H9 (cell line): Measurements from ENCODE around the gene PBX1. TPM values are rescaled to one million over a fixed set of nuclear protein-coding genes. Genes with fewer than 3 reads are reported as not detected.

Experiments
- DNase-seq: peaks from one replicate; pipeline ENCODE4 v3.0.0-alpha.2; 2017
- H2AFZ ChIP-seq: one replicate; pipeline ENCODE4 v1.6.1; 2013; ENCODE audit warnings: mild to moderate bottlenecking, low read length, control low read depth, moderate library complexity
- H2AK5ac ChIP-seq: 2 replicates; pipeline ENCODE4 v1.6.1; 2013; ENCODE audit warnings: low read length, control low read depth, mixed read lengths; ENCODE audit not compliant: insufficient read length
- H2BK120ac ChIP-seq: one replicate; pipeline ENCODE4 v1.6.1; 2013; ENCODE audit warnings: low read depth, mild to moderate bottlenecking, low read length, control low read depth, inconsistent platforms; ENCODE audit not compliant: poor library complexity, severe bottlenecking
- H2BK12ac ChIP-seq: 2 replicates; pipeline ENCODE4 v1.6.1; 2013; ENCODE audit warnings: low read length, control low read depth, mixed read lengths, low read depth; ENCODE audit not compliant: insufficient read length
- H2BK15ac ChIP-seq: 2 replicates; pipeline ENCODE4 v1.6.1; 2013; ENCODE audit warnings: low read depth, low read length, control low read depth
- H2BK20ac ChIP-seq: one replicate; pipeline ENCODE4 v1.6.1; 2013; ENCODE audit warnings: low read depth, mild to moderate bottlenecking, low read length, control low read depth, inconsistent platforms; ENCODE audit not compliant: poor library complexity, severe bottlenecking
- H2BK5ac ChIP-seq: 2 replicates; pipeline ENCODE4 v1.6.1; 2013; ENCODE audit warnings: low read length, control low read depth, mixed read lengths; ENCODE audit not compliant: insufficient read length
- H3K14ac ChIP-seq: 2 replicates; pipeline ENCODE4 v1.6.1; 2013; ENCODE audit warnings: low read length, control low read depth; ENCODE audit not compliant: insufficient read depth
- H3K18ac ChIP-seq: 2 replicates; pipeline ENCODE4 v1.6.1; 2013; ENCODE audit warnings: low read depth, mild to moderate bottlenecking, mixed read lengths, low read length, control low read depth; ENCODE audit not compliant: insufficient read length
- H3K23ac ChIP-seq: 2 replicates; pipeline ENCODE4 v1.6.1; 2013; ENCODE audit warnings: low read length, control low read depth, mixed read lengths, low read depth; ENCODE audit not compliant: insufficient read length
- H3K23me2 ChIP-seq: 2 replicates; pipeline ENCODE4 v1.6.1; 2013; ENCODE audit warnings: low read depth, mild to moderate bottlenecking, mixed read lengths, low read length, control low read depth; ENCODE audit not compliant: insufficient read length, poor library complexity, severe bottlenecking
- H3K27ac ChIP-seq: 2 replicates; pipeline ENCODE4 v1.5.1; 2013; ENCODE audit warnings: low read length, control low read depth, mixed read lengths, low read depth; ENCODE audit not compliant: insufficient read length
- H3K27me3 ChIP-seq: 2 replicates; pipeline ENCODE4 v1.6.1; 2013; ENCODE audit warnings: low read length, control low read depth, inconsistent platforms; ENCODE audit not compliant: insufficient read depth
- H3K4ac ChIP-seq: 2 replicates; pipeline ENCODE4 v1.6.1; 2013; ENCODE audit warnings: low read depth, mild to moderate bottlenecking, control low read depth, inconsistent platforms, low read length, moderate library complexity
- H3K4me1 ChIP-seq: 2 replicates; pipeline ENCODE4 v1.6.1; 2013; ENCODE audit warnings: low read length, control low read depth, inconsistent platforms; ENCODE audit not compliant: insufficient read depth
- H3K4me2 ChIP-seq: 2 replicates; pipeline ENCODE4 v1.6.1; 2013; ENCODE audit warnings: low read length, control low read depth, mixed read lengths; ENCODE audit not compliant: insufficient read length, insufficient read depth
- H3K56ac ChIP-seq: 2 replicates; pipeline ENCODE4 v1.6.1; 2013; ENCODE audit warnings: low read depth, mild to moderate bottlenecking, mixed read lengths, low read length, control low read depth; ENCODE audit not compliant: insufficient read length
- H3K79me1 ChIP-seq: 2 replicates; pipeline ENCODE4 v1.6.1; 2013; ENCODE audit warnings: low read depth, mild to moderate bottlenecking, moderate library complexity, low read length, control low read depth, inconsistent platforms; ENCODE audit not compliant: insufficient read depth, poor library complexity, severe bottlenecking
- H3K79me2 ChIP-seq: 2 replicates; pipeline ENCODE4 v1.6.1; 2013; ENCODE audit warnings: low read length, control low read depth, inconsistent platforms; ENCODE audit not compliant: insufficient read depth
- H3K9ac ChIP-seq: 2 replicates; pipeline ENCODE4 v1.6.1; 2013; ENCODE audit warnings: low read length, control low read depth, mixed read lengths; ENCODE audit not compliant: insufficient read length; ENCODE audit errors: extremely low read depth
- H3K9me3 ChIP-seq: one replicate; pipeline ENCODE4 v1.6.1; 2013; ENCODE audit warnings: low read depth, low read length, inconsistent platforms; ENCODE audit not compliant: control insufficient read depth
- H3T11ph ChIP-seq: one replicate; pipeline ENCODE4 v1.6.1; 2013; ENCODE audit warnings: mild to moderate bottlenecking, low read length, control low read depth, inconsistent platforms
- H4K20me1 ChIP-seq: one replicate; pipeline ENCODE4 v1.6.1; 2013; ENCODE audit not compliant: control insufficient read depth, insufficient read length, insufficient read depth
- H4K5ac ChIP-seq: 2 replicates; pipeline ENCODE4 v1.6.1; 2013; ENCODE audit warnings: low read depth, mild to moderate bottlenecking, mixed read lengths, low read length, control low read depth; ENCODE audit not compliant: insufficient read length
- H4K8ac ChIP-seq: replicated peaks from 2 replicates; pipeline ENCODE4 v1.6.1; 2013; ENCODE audit warnings: low read length, control low read depth, mixed read lengths, low read depth; ENCODE audit not compliant: insufficient read length
- H4K91ac ChIP-seq: 2 replicates; pipeline ENCODE4 v1.6.1; 2013; ENCODE audit warnings: low read depth, mild to moderate bottlenecking, moderate library complexity, mixed read lengths, low read length, control low read depth; ENCODE audit not compliant: insufficient read length
- H3K27ac Mint-ChIP-seq, 3 experiments: 2 replicates in 2 of 3; 3 replicates in 1 of 3; pipeline ENCODE4 v1.8.0; 2020 to 2021; ENCODE audit warnings: mixed read lengths in 3 of 3, mild to moderate bottlenecking in 1 of 3, moderate library complexity in 1 of 3
- H3K27me3 Mint-ChIP-seq: 2 replicates; pipeline ENCODE4 v1.8.0; 2021; ENCODE audit warnings: low read depth, mild to moderate bottlenecking, moderate library complexity, mixed read lengths
- H3K36me3 Mint-ChIP-seq, 3 experiments: 2 replicates in 2 of 3; 3 replicates in 1 of 3; pipeline ENCODE4 v1.8.0; 2020 to 2021; ENCODE audit warnings: low read depth in 3 of 3, mixed read lengths in 3 of 3; ENCODE audit not compliant: insufficient read depth in 1 of 3
- H3K4me1 Mint-ChIP-seq, 2 experiments: 2 replicates each; pipeline ENCODE4 v1.8.0; 2020; ENCODE audit warnings: mixed read lengths in 2 of 2
- H3K4me3 Mint-ChIP-seq, 2 experiments: 2 replicates in 1 of 2; 3 replicates in 1 of 2; pipeline ENCODE4 v1.8.0; 2020 to 2021; ENCODE audit warnings: mild to moderate bottlenecking in 2 of 2, mixed read lengths in 2 of 2, moderate library complexity in 1 of 2
- H3K9me3 Mint-ChIP-seq, 2 experiments: 2 replicates in 1 of 2; 3 replicates in 1 of 2; pipeline ENCODE4 v1.8.0; 2020; ENCODE audit warnings: mild to moderate bottlenecking in 2 of 2, mixed read lengths in 2 of 2, moderate library complexity in 1 of 2
- CTCF ChIP-seq: fragments of 200-600 bp; sonication (generic); conservative IDR thresholded peaks from 3 replicates; pipeline ENCODE4 v1.8.0; 2021; ENCODE audit warnings: antibody characterized with exemption, mild to moderate bottlenecking
- WGBS: extraction: QIAGEN DNeasy Blood & Tissue Kit; methylation state at CpG from one replicate; pipeline ENCODE4 v1.1.7; 2013; ENCODE audit warnings: missing lambda C conversion rate, low lambda C conversion rate, mixed read lengths; ENCODE audit not compliant: insufficient read length; ENCODE audit errors: extremely low coverage; 5-methylcytosine and 5-hydroxymethylcytosine counted together
- total RNA-seq: library from RNA; stranded (reverse); gene quantifications from 2 replicates; pipeline ENCODE4 v1.2.1, GENCODE V29; 2021

The PBX1 gene
- total RNA-seq, 1 experiment from 2014 or later = 142 TPM

- no CpG with 5 or more reads among the region's 3 CpGs for WGBS
- H2BK120ac ChIP-seq = no peak overlapping the region
- no peaks in the 10 kb centered on the region for H4K20me1 ChIP-seq
- no peaks in the 10 kb centered on the region for H3K79me2 ChIP-seq
- no peak overlapping the region for H4K5ac ChIP-seq
- no peak overlapping the region for H2BK15ac ChIP-seq
- no peaks in the 10 kb centered on the region for H3K9me3 ChIP-seq
- no peaks in the 10 kb centered on the region for H3K27me3 ChIP-seq
- no peak overlapping the region for H2BK12ac ChIP-seq
- H3K14ac ChIP-seq = no peak overlapping the region
- H3K4me2 ChIP-seq = no peak overlapping the region
- no peak overlapping the region for H3K56ac ChIP-seq
- H2BK20ac ChIP-seq = no peak overlapping the region
- H3K79me1 ChIP-seq = no peaks in the 10 kb centered on the region
- no peak for DNase-seq
- no peak overlapping the region for H3K9ac ChIP-seq
- no peak for TF ChIP-seq CTCF
- no peak overlapping the region for H3K18ac ChIP-seq
- Mint-ChIP-seq H3K36me3 (peaks cover 18 to 45% (median 43%) of the 10 kb centered on the region in 3 experiments), H3K4me1 (peaks cover 30 to 35% of the 10 kb centered on the region in 2 experiments), H3K4me3 (no peak overlapping the region), H3K27me3 (no peaks in the 10 kb centered on the region), H3K27ac (0 out of 7 replicates have a peak overlapping the region, but pooled peaks of 1 of the 3 experiments have one; percentile 19), H3K9me3 (no peaks in the 10 kb centered on the region)
- no peak overlapping the region for H2AFZ ChIP-seq
- H4K8ac ChIP-seq = no peak overlapping the region
- H4K91ac ChIP-seq = no peak overlapping the region
- no peak overlapping the region for H3T11ph ChIP-seq
- H2AK5ac ChIP-seq = no peak overlapping the region
- peaks cover 3% of the 10 kb centered on the region; the same call in 1 of the 2 replicates for H3K4me1 ChIP-seq
- no peak overlapping the region for H3K23ac ChIP-seq
- no peak overlapping the region for H2BK5ac ChIP-seq
- no peaks in the 10 kb centered on the region for H3K23me2 ChIP-seq
- no peak overlapping the region for H3K4ac ChIP-seq
- H3K27ac ChIP-seq = no peak overlapping the region
These were observed 284.9 kb downstream of the PBX1 start for GRCh38 chr1:164843743-164844500.
